ENCODE data around the gene PXDN. TPM values are rescaled to one million over a fixed set of nuclear protein-coding genes. Genes with fewer than 3 reads are reported as not detected.

The PXDN gene
- total RNA-seq, 2 donors from 2014 or later, result 29.5 to 40.8 TPM

DNA sequence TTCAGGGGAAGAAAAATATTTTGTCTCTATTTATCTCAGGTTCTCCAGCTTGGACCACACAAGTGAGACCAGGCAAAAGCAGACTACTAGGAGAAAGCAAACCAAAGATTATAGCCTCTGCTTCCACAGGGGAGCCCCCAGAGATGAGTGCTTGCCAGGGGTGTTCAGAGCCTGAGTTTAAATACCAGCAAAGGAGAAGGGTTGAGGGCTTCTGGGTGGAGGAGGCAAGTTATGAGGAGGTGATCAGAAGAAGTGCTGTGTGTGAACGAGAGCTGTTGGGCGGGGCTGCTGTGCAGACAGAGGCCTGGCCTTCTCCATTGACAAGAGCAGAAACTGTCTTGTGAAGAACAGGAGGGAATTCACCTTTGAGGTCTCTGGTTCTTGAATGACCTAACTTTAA, 32.8 kb upstream of the PXDN start:
- no peak overlapping the region for H3K27ac ChIP-seq
- H3K4me3 ChIP-seq, result no peak overlapping the region
- no peaks in the 10 kb centered on the region for H3K4me1 ChIP-seq (replicated peaks)
- intact Hi-C loops (cut with DNase I), result no loop called here
- no peaks in the 10 kb centered on the region for H3K27me3 ChIP-seq (replicated peaks; ENCODE audit: insufficient read depth)
- no peaks in the 10 kb centered on the region for H3K36me3 ChIP-seq
- TF ChIP-seq POLR2A (IDR thresholded peaks at IDR 0.05) (no peak), POLR2AphosphoS5 (IDR thresholded peaks at IDR 0.05) (no peak)
- TF ChIP-seq, protein P1, sequence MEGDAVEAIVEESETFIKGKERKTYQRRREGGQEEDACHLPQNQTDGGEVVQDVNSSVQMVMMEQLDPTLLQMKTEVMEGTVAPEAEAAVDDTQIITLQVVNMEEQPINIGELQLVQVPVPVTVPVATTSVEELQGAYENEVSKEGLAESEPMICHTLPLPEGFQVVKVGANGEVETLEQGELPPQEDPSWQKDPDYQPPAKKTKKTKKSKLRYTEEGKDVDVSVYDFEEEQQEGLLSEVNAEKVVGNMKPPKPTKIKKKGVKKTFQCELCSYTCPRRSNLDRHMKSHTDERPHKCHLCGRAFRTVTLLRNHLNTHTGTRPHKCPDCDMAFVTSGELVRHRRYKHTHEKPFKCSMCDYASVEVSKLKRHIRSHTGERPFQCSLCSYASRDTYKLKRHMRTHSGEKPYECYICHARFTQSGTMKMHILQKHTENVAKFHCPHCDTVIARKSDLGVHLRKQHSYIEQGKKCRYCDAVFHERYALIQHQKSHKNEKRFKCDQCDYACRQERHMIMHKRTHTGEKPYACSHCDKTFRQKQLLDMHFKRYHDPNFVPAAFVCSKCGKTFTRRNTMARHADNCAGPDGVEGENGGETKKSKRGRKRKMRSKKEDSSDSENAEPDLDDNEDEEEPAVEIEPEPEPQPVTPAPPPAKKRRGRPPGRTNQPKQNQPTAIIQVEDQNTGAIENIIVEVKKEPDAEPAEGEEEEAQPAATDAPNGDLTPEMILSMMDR (IDR thresholded peaks at IDR 0.05), result no peak
- WGBS, result 95% methylated on average over 2 of the region's 2 CpGs
- no peak for DNase-seq (ENCODE audit: low spot score)
- H3K9me3 ChIP-seq, result no peaks in the 10 kb centered on the region

- no peak overlapping the region for H3K27ac ChIP-seq
- 79% methylated on average over 7 of the region's 7 CpGs for WGBS
These were observed 31.3 kb upstream of the PXDN start for GRCh38 chr2:1775511-1776035.

DNA sequence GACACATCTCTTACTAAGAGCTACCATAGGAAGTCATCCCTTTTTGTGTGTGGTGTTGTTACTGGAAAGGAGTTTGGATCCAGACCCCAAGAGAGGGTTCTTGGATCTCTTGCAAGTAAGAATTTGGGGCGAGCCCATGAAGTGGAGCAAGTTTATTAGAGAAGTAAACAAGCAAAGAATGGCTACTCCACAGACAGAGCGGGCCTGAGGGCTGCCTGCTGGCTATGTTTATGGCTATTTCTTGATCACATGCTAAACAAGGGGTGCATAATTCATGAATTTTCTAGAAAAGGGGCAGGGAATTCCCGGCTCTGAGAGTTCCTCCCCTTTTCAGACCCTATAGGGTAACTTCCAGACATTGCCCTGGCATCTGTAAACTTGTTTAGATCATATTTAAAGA, 30.6 kb upstream of the PXDN start:
- H3K27ac ChIP-seq, result no peak overlapping the region
- TF ChIP-seq, protein P1 (IDR thresholded peaks at IDR 0.05), result no peak
- TF ChIP-seq POLR2AphosphoS5 (IDR thresholded peaks at IDR 0.05) (no peak), POLR2A (IDR thresholded peaks at IDR 0.05) (no peak)
- H3K36me3 ChIP-seq, result no peaks in the 10 kb centered on the region
- no peaks in the 10 kb centered on the region for H3K9me3 ChIP-seq
- no peaks in the 10 kb centered on the region for H3K27me3 ChIP-seq (replicated peaks; ENCODE audit: insufficient read depth)
- 90% methylated on average over 3 of the region's 3 CpGs for WGBS
- DNase-seq (ENCODE audit: low spot score), result no peak
- no peaks in the 10 kb centered on the region for H3K4me1 ChIP-seq (replicated peaks)
- no peak overlapping the region for H3K4me3 ChIP-seq
- intact Hi-C loops (cut with DNase I), result no loop called here

More at GRCh38 chr2:1775511-1776035, 31.3 kb upstream of the PXDN start:
- intact Hi-C loops (cut with DNase I), result no loop called here
- Histone ChIP-seq H3K36me3 (no peaks in the 10 kb centered on the region), H3K9me3 (no peaks in the 10 kb centered on the region), H3K27me3 (replicated peaks; ENCODE audit: insufficient read depth) (no peaks in the 10 kb centered on the region), H3K4me1 (replicated peaks) (no peaks in the 10 kb centered on the region), H3K4me3 (no peak overlapping the region)
- DNase-seq (ENCODE audit: low spot score), result no peak
- TF ChIP-seq POLR2A (IDR thresholded peaks at IDR 0.05) (no peak), POLR2AphosphoS5 (IDR thresholded peaks at IDR 0.05) (no peak)
- TF ChIP-seq, protein P1 (IDR thresholded peaks at IDR 0.05), result no peak

DNA sequence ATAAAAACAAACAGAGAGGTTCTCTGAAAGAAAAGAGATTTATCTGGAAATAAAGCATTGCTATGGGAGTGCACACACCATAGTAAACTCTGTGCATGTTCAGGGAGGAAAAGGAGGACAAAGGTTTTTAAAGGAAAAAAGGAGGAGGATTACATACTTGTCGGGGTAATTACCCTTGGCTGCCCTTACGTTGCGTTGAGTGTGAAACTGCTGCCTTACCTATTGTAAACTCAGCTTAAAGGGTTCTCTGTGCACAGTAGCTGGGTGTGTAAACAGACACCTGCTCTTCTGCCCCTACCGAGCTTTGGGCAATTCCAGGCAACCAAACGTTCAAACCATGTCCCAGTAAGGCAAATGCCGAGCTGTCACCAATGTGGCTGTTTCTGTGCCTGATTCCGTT, 29.6 kb upstream of the PXDN start:
- no peaks in the 10 kb centered on the region for H3K4me1 ChIP-seq (replicated peaks)
- no peaks in the 10 kb centered on the region for H3K27me3 ChIP-seq (replicated peaks; ENCODE audit: insufficient read depth)
- TF ChIP-seq POLR2A (IDR thresholded peaks at IDR 0.05) (no peak), POLR2AphosphoS5 (IDR thresholded peaks at IDR 0.05) (no peak)
- TF ChIP-seq, protein P1 (IDR thresholded peaks at IDR 0.05), result no peak
- no peak overlapping the region for H3K4me3 ChIP-seq
- WGBS, result 55% methylated on average over 7 of the region's 7 CpGs
- no peak overlapping the region for H3K27ac ChIP-seq
- no peak for DNase-seq (ENCODE audit: low spot score)
- H3K9me3 ChIP-seq, result no peaks in the 10 kb centered on the region
- intact Hi-C loops (cut with DNase I), result no loop called here
- no peaks in the 10 kb centered on the region for H3K36me3 ChIP-seq

- DNase-seq (ENCODE audit: low spot score), result no peak
- H3K27ac ChIP-seq, result no peak overlapping the region
- H3K36me3 ChIP-seq, result no peaks in the 10 kb centered on the region
- TF ChIP-seq POLR2A (IDR thresholded peaks at IDR 0.05), result no peak
- TF ChIP-seq, protein P1 (IDR thresholded peaks at IDR 0.05), result no peak
- H3K27me3 ChIP-seq (replicated peaks; ENCODE audit: insufficient read depth), result no peaks in the 10 kb centered on the region
- no peaks in the 10 kb centered on the region for H3K9me3 ChIP-seq
- WGBS, result 81% methylated on average over 8 of the region's 8 CpGs
- intact Hi-C loops (cut with DNase I), result no loop called here
- H3K4me1 ChIP-seq (replicated peaks), result no peaks in the 10 kb centered on the region
- no peak overlapping the region for H3K4me3 ChIP-seq
These were observed 28.4 kb upstream of the PXDN start for GRCh38 chr2:1772471-1773267.
